ENCODE measurements around the gene UBASH3B.
"Not testable (repeated sequence)": the region's sequence is repeated elsewhere in the genome, so short reads cannot be mapped to it uniquely, and the experiment has no call there.

UBASH3B gene

GRCh38 chr11:122723576-122723975, 68.1 kb downstream of the UBASH3B start:
- DNase-seq (ENCODE audit: low spot score), result no peak
- no peak for TF ChIP-seq CTCF (IDR thresholded peaks at IDR 0.05; ENCODE audit: borderline replicate concordance, control extremely low read depth, extremely low read depth, insufficient read depth, missing control alignments)
- in situ Hi-C loops (cut with MboI; ENCODE audit: low sequenced_read_pairs, unreplicated experiment), result no loop called here

GRCh38 chr11:122724520-122724919, 69.0 kb downstream of the UBASH3B start:
- DNase-seq (ENCODE audit: low spot score), result no peak
- in situ Hi-C loops (cut with MboI; ENCODE audit: low sequenced_read_pairs, unreplicated experiment), result no loop called here
- TF ChIP-seq CTCF (IDR thresholded peaks at IDR 0.05; ENCODE audit: borderline replicate concordance, control extremely low read depth, extremely low read depth, insufficient read depth, missing control alignments), result no peak

- no peak for DNase-seq (ENCODE audit: low spot score)
- in situ Hi-C loops (cut with MboI; ENCODE audit: low sequenced_read_pairs, unreplicated experiment), result no loop called here
- TF ChIP-seq CTCF (IDR thresholded peaks at IDR 0.05; ENCODE audit: borderline replicate concordance, control extremely low read depth, extremely low read depth, insufficient read depth, missing control alignments), result no peak
Measured at GRCh38 chr11:122726028-122726427, 70.5 kb downstream of the UBASH3B start.

- no peak for TF ChIP-seq CTCF (IDR thresholded peaks at IDR 0.05; ENCODE audit: borderline replicate concordance, control extremely low read depth, extremely low read depth, insufficient read depth, missing control alignments)
- peak; percentile 70 for DNase-seq (ENCODE audit: low spot score)
- in situ Hi-C loops (cut with MboI; ENCODE audit: low sequenced_read_pairs, unreplicated experiment), result no loop called here
Measured at GRCh38 chr11:122727101-122727929, 71.8 kb downstream of the UBASH3B start.

- no peak for TF ChIP-seq CTCF (IDR thresholded peaks at IDR 0.05; ENCODE audit: borderline replicate concordance, control extremely low read depth, extremely low read depth, insufficient read depth, missing control alignments)
- in situ Hi-C loops (cut with MboI; ENCODE audit: low sequenced_read_pairs, unreplicated experiment), result no loop called here
- DNase-seq (ENCODE audit: low spot score), result no peak
Measured at GRCh38 chr11:122728561-122728960, 73.0 kb downstream of the UBASH3B start.

GRCh38 chr11:122729139-122729538, 73.6 kb downstream of the UBASH3B start:
- in situ Hi-C loops (cut with MboI; ENCODE audit: low sequenced_read_pairs, unreplicated experiment), result no loop called here
- DNase-seq (ENCODE audit: low spot score), result no peak
- no peak for TF ChIP-seq CTCF (IDR thresholded peaks at IDR 0.05; ENCODE audit: borderline replicate concordance, control extremely low read depth, extremely low read depth, insufficient read depth, missing control alignments)

- in situ Hi-C loops (cut with MboI; ENCODE audit: low sequenced_read_pairs, unreplicated experiment); DNase-seq (ENCODE audit: low spot score): not testable (repeated sequence)
Measured at GRCh38 chr11:122730694-122731093, 75.2 kb downstream of the UBASH3B start.

All from GM13976 (cell line).